HG03565 (cell line): ENCODE measurements around the gene TSPAN10.

Experiments
- ATAC-seq: cut with Tn5 transposase; IDR thresholded peaks from one replicate; pipeline ENCODE4 v1.9.1; 2021; ENCODE audit warnings: mild to moderate bottlenecking, moderate library complexity; ENCODE audit not compliant: unreplicated experiment

The TSPAN10 gene

GRCh38 chr17:81631482-81631881 is 5.5 kb upstream of the TSPAN10 start:
- ATAC-seq: no peak

DNA sequence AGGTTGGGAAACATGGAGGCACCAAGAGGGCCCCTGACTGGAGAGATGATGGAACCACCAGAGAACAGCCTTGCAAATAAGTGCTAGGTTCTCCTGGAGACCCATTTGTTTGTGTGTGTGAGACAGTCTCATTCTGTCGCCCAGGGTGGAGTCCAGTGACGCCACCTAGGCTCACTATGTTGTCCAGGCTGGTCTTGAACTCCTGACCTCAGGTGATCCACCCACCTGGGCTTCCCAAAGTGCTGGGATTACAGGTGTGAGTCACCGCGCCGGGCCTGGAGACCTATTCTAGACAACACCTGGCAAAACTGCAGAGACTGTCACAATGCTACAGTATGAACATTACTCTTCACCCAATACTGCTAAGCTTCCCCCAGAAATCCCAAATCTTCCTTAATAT is 1.6 kb upstream of the TSPAN10 start:
- ATAC-seq: no peak

DNA sequence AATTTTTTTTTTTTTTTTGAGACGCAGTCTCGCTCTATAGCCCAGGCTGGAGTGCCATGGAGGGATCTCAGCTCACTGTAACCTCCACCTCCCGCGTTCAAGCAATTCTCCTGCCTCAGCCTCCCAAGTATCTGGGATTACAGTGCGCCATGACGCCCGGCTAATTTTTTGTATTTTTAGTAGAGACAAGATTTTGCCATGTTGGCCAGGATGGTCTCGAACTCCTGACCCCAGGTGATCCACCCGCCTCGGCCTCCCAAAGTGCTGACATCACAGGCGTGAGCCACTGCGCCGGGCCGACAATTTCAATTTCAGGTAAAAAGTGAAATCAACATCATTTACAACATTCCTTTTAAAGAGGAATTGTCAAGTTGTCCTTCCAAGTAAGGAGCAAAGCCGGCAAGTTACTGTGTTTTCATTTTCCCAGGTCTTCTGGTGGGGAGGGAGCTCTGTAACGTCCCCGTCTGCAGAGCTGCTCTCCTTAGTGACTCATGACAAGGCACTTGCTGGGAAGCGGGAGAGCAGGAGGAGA is 957 bp upstream of the TSPAN10 start:
- no peak for ATAC-seq

DNA sequence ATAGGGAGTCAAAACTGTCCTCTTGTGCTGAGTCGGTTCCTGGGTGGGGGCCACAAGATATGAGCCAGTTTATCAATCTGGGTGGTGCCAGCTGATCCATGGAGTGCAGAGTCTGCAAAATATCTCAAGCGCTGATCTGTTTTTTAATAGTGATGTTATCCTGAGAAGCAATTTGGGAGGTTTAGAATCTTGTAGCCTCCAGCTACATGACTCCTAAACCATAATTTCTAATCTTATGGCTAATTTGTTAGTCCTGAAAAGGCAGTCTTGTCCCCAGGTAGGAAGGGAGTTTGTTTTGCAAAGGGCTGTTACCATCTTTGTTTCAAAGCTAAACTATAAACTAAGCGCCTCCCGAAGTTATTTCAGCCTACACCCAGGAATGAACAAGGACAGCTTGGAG is 1.7 kb downstream of the TSPAN10 start:
- no peak for ATAC-seq

GRCh38 chr17:81640011-81640410 is 3.0 kb downstream of the TSPAN10 start:
- ATAC-seq: no peak

- ATAC-seq: no peak
Measured at GRCh38 chr17:81641825-81642489, 5.0 kb downstream of the TSPAN10 start.

- ATAC-seq: no peak
Measured at GRCh38 chr17:81644496-81644895, 7.5 kb downstream of the TSPAN10 start.

- no peak for ATAC-seq
Measured at GRCh38 chr17:81644976-81645952, 8.3 kb downstream of the TSPAN10 start.

- no peak for ATAC-seq
Measured at GRCh38 chr17:81646869-81647600, 10.0 kb downstream of the TSPAN10 start.

DNA sequence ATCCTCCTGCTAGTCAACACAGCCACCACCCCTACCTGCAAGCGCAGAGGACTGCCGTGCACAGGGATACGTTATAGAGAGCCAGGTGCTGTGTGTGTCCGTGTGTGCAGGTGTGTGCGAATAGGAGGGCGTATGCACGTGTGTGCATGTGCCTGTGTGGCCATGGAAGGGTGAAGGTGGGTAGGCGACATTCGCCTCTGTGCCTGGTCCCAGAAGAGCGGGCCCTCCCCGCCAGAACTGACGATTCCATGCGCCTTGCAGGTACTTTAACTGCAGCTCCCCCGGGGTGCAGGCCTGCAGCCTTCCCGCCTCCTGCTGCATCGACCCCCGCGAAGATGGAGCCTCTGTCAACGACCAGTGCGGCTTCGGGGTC is 10.6 kb downstream of the TSPAN10 start:
- ATAC-seq: no peak

- ATAC-seq: no peak
Measured at GRCh38 chr17:81648013-81648706, 11.2 kb downstream of the TSPAN10 start.

DNA sequence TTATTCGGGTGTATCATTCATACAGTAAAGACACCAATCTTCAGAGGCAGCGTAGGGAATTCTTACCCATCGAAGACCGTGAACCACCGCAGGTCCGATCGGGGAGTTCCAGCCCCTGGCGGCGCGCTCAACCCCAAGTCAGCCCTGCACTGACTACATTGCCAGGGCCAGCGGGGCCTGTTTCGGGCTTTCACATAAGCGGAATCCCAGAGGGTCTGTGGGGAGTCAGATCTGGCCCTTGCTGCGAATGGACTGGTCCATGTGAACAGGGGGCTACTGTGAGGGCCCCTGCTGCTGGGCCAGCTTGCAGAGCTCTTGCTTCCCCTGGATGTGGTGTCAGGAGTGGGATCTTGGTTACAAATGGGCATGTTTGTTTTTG is 11.7 kb downstream of the TSPAN10 start:
- no peak for ATAC-seq

DNA sequence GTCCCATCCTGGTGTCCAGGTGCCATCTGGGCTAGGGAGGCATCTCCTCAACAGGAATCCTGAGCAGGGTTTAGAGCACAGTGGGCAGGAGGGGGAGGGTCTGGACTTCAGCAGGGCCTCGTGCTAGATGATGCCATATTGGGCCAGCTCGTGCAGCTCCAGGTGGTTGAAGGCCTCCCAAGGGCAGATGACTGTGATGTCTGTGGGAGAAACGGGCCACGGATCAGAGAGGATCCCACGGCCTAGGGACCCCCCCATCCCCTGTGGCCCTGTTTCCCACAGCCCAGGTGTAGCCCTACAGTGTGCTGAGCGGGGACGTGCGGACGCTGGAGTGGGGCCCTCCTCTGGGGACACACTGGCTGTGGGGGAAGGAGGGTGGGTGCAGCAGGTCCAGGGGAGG is 14.0 kb downstream of the TSPAN10 start:
- ATAC-seq: no peak

GRCh38 chr17:81651692-81652091 is 14.7 kb downstream of the TSPAN10 start:
- no peak for ATAC-seq

DNA sequence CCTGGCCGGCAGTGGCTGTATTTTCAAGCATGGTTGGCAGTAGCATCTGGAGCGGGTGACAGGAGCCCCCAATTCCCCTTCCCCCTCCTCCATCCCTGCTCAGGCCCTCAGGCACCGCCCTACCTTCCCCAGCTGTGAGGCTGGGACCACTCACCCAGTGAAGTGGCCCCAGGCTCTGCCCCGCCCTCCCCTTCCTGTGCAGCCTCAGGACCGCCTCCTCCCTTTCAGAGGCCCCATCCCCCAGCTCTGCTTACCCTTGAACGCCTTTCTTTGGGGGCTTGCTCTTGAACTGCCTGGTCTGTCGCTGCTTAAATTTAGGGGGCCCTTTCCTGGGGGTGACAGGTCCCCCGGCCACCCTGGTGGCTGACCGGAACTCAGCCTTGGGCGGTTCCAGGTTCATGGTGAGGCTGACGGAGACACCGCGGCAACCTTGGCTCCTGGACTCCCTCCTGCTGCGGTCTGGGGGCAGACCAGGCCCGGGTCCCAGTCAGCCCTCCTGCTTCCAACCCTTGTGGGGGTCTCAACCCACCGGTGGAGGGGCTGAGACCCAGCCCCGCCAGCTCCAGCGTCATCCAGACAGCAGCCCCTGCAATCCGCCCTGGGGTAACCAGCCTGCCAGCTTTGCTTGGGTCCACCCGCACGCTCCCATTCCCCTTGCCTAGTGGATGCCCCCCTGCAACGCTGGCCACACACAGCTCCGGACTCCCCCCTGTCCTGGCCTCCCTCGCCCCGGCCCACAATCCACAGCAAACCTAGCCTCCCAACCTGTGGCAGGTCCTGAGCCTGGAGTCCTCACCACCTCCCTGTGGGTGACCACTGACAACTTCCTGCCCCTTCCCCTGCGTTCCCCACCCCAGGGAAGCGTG is 16.1 kb downstream of the TSPAN10 start:
- no peak for ATAC-seq

- no peak for ATAC-seq
Measured at GRCh38 chr17:81655378-81656117, 18.6 kb downstream of the TSPAN10 start.

DNA sequence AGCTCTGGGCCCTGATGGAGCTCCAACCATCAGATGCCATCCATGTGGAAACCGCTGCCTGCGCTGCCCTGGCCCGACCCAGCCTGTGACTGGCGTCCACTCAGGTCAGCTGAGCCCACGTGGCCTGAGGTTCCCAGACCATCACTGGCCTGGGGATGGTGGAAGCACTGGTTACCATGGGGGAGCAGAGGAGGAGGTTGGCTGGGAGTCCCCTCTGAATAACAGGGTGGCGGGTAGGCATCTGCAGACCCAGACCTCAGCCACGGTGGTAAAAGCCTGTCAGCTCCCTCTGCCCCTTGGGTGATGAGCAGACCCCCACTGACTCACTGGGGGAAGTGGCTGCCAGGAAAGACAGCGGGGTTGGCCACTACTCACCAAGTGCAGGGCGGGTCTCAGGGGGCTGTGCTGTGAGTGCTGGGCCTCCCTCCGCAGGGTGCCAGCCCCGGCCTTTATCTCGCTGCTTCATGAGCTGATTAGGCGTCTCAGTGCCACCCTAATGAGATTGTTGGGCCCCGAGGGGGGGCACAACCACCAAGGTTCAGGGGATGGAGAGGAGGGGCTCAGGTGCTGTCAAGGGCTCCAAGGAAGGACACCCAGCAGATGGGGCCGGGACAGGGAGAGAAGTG is 19.2 kb downstream of the TSPAN10 start, which contains the start of gene PDE6G:
TSS of gene PDE6G (minus strand) at position 425 of the 626 bp plus-strand sequence. CDS start 3,237 bp downstream, outside the sequence.
- ATAC-seq: no peak

DNA sequence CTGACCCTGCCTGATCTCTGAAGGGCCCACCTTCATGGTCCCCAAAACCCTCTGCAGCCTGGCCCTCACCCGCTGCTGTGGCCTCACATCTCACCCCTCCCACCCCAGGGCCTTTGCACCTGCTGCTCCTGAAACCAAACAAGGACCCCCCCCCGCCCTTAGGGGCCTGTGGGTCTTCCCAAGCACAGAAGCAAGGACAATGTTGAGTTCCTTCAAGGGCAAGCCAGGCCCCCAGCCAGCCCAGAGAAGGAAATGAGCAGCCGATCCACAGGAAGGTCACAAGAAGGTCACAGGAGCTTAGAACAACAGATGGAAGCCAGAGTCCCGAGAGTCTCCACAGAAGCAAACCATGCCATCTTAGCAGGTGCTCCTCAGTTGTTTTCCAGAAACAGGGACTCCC is 19.8 kb downstream of the TSPAN10 start:
- no peak for ATAC-seq
